ENCODE data around the gene GPR17.

Gene GPR17

GRCh38 chr2:127657232-127657595 is 11.3 kb downstream of the GPR17 start:
- no peak for DNase-seq

GRCh38 chr2:127658146-127658545 is 12.2 kb downstream of the GPR17 start:
- DNase-seq: no peak

GRCh38 chr2:127658641-127659407 is 12.9 kb downstream of the GPR17 start:
- no peak for DNase-seq

DNA sequence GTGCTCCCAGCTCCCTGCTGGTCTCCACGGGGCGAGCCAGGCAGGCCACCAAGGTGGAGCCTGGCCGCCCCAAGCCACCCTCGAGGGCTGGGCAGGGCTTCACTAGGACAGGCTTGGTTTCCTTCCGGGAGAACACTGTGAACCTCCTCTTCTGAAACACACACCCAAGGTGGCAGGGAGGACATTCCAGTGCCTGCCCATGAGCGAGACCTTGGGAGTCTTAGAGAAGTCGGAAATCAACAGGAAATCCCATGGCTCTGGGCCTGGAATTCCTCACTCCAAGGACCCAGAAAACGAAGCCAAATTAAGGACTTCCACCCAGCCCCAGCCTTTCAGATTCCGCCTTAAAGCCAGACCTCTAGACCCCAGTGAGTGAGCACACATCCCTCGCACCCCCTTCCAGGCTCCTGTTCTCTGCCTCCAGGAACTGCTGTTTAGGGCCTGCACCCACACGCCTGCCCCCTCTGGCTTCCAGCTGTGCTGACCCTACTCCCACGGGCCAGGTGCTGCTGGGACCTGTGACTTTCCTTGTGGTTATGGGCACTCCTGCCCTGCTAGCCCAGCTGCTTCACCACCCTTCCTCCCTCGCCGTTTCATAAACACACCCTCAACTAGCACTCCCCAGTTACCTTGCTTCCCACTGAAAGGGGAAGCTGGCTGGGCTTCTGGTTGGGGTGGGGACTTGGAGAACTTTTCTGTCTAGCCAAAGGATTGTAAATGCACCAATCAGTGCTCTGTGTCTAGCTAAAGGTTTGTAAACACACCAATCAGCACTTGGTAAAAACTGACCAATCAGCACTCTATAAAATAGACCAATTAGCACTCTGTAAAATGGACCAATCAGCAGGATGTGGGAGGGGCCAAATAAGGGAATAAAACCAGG is 13.7 kb downstream of the GPR17 start:
- DNase-seq: no peak

DNA sequence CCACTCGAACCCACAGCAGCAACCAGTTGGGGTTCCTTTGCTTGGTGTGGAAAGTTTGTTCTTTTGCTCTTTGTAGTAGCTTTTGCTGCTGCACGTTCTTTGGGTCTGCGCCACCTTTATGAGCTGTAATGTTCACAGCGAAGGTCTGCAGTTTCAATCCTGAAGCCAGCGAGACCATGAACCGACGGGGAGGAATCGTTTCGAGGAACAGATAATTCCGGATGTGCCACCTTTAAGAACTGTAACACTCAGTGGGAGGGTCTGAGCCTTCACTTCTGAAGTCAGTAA is 14.3 kb downstream of the GPR17 start:
- no peak for DNase-seq

DNA sequence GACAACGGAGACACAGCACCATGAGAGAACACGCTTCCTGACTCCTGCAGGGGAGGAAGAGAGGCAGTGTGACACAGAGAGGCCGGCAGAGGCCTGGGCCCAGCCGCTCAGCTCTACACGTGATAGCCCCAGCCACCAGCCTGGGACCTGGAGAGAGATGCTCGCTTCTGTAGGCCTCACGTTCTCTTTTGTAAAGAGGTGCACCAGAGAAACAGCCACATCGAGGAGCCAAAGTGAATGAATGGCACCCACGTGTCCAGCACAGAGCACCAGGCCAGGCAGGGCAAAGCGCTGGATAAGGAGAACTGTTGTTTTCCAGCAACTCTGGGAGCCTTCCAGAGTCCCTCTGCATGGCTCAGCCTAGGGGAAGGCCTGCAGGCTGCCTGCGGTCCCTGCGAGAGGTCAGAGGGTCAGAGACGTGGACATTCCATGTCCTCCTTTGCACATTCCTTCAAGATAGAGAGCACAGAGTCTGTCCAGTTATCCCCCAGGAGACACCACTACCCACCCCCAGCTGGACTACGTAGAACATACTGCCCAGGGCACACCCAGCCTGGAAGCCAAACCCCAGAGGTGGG is 15.2 kb downstream of the GPR17 start:
- DNase-seq: no peak

- no peak for DNase-seq
Observed at GRCh38 chr2:127661949-127662510, 16.1 kb downstream of the GPR17 start.

DNA sequence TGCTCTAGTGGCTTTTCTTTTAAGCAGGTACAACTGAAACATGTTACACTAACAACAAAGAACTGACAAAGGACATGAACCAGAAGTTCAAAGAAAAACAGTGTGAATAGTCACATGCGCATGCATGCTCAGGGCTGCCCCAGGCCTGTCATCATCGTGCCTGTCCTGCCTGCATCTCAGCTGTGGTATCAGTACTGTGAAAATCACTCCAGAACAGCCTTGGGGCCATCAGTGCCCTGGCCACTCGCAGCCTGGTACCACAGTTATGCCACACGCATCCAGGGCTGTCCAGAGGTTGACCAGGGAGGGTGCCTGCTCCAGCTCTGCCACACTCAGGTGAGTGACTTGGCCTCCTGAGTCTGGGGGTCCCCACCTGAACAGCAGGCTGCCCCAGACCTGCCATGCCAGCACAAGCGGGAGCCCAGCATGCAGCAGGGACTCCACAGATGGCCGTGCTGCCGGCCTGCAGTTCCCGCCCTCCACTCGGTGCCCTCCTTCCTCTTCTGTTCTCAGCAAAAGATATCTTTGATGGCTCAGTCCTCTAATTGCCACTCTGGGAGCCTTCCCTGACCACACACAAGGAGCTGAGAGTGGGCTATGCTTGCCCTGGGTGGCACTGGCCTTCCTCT is 17.1 kb downstream of the GPR17 start:
- no peak for DNase-seq

DNA sequence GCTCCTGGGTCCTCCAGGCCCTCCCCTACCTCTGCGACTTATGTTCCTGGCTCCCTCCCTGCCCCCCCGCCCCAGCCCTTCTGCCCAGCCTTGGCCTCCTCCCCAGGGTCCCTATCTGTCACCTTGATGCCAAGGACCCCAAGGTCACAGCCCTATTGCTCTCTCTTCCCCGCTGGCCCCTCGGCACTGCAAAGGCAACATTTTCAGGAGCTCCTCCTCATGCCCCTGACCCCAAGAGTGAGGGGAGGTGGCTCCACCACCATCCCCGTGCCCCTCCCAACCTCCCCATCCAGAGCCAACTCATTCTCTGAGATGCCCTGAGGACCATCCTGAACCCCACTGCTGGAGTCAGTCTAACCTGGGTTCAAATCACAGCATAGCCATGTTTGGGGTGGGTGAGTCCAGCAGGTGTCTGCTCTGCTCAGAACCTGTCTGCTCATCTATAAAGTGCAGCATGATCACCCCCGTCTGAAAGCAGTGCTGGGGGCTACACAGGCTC is 17.7 kb downstream of the GPR17 start:
- DNase-seq: no peak

GRCh38 chr2:127664065-127664894 is 18.3 kb downstream of the GPR17 start:
- DNase-seq: no peak

GRCh38 chr2:127664895-127665225 is 18.9 kb downstream of the GPR17 start:
- DNase-seq: no peak

DNA sequence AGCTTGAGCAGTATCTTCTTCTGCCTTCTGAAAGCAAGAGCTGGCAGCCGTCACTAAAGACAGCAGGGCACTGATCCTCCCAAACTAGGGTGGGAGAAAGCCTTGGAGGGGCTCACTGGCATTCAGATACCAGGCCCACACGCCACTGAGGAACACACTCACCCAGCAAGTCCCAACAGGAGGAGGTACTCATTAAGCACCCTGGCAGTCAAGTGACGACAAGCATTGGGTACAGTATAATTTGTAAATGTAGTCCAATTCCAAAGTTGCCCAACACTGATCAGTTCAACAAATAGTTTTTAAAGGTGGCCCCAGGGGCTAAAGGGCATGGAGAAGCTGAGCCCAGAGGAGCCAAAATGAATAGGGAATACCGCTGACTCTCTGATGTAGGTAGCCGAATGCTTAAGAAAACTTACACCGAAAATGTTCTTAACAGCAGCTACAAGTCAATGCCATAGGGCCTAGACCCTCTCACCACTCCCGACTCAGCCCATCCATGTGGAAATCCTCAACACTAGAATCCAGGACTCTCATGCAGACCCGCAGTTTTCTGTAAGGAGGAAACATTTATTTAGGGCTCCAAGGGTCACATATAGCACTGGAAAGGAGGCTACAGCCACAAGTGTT is 19.4 kb downstream of the GPR17 start:
- no peak for DNase-seq

DNA sequence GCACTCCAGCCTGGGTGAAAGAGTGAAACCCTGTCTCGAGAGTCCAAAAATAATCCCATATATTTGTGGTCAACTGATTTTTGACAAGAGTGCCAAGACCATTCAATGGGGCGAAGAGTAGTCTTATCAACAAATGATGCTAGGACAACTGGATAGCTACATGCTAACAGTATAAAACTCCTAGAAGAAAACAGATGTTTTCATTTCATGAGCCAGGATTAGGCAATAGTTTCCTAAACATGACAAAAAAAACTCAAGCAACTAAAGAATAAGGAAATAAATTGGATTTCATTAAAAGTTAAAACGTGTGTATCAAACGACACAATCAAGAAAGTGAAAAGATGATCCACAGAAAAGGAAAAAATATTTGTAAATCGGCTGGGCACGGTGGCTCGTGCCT is 23.1 kb downstream of the GPR17 start:
- DNase-seq: no peak

DNA sequence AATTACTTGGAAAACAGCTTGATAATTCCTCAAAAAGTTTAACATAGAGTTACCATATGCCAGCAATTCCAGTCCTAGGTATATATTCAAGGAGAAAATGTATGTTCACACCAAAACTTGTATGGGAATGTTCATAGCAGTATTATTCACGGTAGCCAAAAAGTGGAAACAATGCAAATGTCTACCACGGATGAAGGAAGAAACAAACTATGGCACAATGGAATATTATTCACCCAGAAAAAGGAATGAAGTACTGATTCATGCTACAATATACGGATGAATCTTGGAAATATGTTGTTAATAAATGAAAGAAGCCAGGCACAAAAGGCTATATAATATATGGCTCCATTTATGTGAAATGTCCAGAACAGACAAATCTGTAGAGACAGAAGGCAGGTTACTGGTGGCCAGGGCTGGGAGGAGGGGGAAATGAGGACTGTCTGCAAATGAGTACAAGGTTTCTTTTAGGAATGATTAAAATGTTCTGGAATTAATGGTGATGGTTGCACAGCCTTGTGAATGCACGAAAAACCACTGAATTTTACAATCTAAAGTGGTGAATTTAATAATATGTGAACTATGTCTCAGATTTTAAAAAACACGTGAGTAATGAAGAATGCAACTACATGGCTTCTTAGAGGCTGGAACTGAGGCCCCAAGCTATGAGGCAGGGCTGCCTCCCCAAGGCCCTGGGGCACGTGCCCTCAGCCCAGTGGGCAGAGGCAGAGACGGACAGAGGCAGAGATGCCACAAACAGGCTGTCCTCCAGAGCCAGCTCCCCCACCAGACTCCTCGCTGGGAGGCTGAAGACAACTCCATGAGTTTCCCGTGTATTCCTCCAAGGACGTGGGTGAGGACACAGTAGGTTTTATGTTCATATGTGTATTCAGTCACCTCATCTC is 24.4 kb downstream of the GPR17 start:
- no peak for DNase-seq

GRCh38 chr2:127670957-127671290 is 25.0 kb downstream of the GPR17 start:
- no peak for DNase-seq

DNA sequence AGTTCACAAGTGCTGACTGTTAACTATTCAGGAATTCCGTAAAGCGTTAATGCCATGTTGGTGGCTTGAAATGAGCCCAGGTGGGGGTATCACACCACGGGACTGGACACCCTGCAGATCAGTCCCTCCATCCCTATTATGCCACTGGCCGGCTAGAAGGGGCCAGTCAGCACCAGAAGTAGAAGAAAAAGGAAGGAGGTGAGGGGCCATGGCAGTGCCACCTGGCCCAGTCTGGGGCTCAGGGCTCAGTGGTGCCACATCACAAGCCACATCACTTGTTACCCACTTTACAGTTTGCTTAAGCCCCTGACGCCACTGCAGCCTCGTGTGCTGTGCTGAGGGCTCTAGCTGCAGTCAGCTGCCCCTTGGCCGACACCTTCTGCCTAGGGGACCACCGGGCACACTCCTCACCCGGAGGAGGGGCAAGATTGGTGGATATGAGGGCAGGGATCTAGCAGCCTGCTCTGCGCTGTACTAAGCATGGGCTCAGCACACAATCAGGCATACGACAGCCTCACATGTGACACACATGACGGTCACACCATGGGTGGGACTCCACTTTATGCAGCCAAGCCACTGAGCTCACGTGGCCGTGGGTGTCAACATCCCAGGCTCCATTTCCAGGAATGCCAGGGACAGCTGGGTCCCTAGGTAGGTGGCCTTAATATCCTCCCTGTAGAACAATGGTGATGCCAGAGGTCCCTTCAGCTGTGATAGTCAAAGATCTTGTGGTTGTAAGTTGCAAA is 25.8 kb downstream of the GPR17 start:
- DNase-seq: no peak

DNA sequence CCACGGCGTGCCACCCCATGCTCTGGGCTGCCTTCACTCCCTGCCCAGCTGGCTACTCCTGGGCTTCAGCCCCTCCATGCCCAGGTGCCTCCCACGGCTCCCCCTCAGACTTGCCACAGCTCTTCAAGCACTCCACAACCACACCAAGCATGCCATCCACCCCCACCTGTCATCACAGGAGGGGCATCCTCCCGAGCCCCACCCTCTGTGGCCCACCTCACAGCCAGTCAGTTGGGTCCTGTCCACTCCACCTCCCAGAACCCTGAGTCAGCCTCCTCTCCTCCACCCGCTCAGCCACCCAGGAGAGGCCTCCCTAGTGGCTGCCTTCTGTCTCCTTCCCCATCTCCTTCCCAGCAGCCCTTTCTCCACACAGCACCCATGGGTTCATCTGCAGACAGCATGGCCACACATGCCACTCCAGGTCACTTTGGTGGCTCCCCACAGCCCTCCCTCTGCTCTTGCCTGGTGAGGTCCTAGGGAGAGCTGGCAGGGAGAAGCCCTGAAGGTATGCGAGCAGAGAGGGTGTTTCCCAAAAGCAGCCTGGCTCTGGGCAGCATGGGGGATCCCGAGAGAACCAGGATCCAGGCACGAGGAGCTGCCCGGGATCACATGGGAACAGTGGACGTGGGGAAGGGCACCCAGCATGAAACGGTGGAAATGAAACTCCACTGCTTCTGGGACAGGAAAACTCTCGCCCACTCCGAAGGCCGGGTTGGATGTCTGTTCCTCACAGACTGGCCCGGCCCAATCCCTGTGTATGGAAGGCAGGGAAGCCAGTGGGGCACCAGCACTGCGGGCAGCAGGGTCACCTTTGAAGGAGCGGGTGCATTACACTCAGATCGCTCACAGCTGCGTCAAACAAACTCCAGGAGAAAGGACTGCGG is 26.6 kb downstream of the GPR17 start:
- DNase-seq: no peak

GRCh38 chr2:127673291-127674069 is 27.5 kb downstream of the GPR17 start:
- DNase-seq: no peak
